ENCODE measurements around the gene FGR. TPM values are rescaled to one million over a fixed set of nuclear protein-coding genes. Genes with fewer than 3 reads are reported as not detected.

FGR gene
- total and polyA plus RNA-seq, 8 donors, result 0.51 to 6.8 (median 3.1) TPM

- intact Hi-C loops (cut with DNase I), result no loop called here
- 70 to 77% methylated on average over 12 of the region's 12 CpGs for WGBS, 2 donors
- Histone ChIP-seq H3K36me3 (no peaks in the 10 kb centered on the region), H3K27me3 (no peaks in the 10 kb centered on the region), H3K27ac (no peak overlapping the region), H3K4me1 (no peaks in the 10 kb centered on the region), H3K9me3 (no peaks in the 10 kb centered on the region), H3K4me3 (no peak overlapping the region)
- FAIRE-seq, result no peak
- no peak for TF ChIP-seq CTCF (IDR thresholded peaks at IDR 0.05)
- no peak for ATAC-seq
- DNase-seq, result peak in 1 of 6 donors; percentile 45
These were observed 22.3 kb downstream of the FGR start for GRCh38 chr1:27612718-27613117.

- Histone ChIP-seq H3K36me3 (no peaks in the 10 kb centered on the region), H3K4me3 (no peak overlapping the region), H3K27me3 (no peaks in the 10 kb centered on the region), H3K9me3 (no peaks in the 10 kb centered on the region), H3K4me1 (no peaks in the 10 kb centered on the region), H3K27ac (no peak overlapping the region)
- WGBS, 2 donors, result 64 to 70% methylated on average over 4 of the region's 4 CpGs
- no peak for TF ChIP-seq CTCF (IDR thresholded peaks at IDR 0.05)
- FAIRE-seq (no peak), DNase-seq (no peak), ATAC-seq (no peak)
- intact Hi-C loops (cut with DNase I), result no loop called here
These were observed 23.5 kb downstream of the FGR start for GRCh38 chr1:27611450-27611849.

GRCh38 chr1:27609618-27610240, 25.3 kb downstream of the FGR start:
- no peaks in the 10 kb centered on the region for H3K27me3 ChIP-seq
- no peak overlapping the region for H3K4me3 ChIP-seq
- FAIRE-seq (no peak), ATAC-seq (no peak), DNase-seq (no peak)
- intact Hi-C loops (cut with DNase I), result loop anchor here in 2 of 3 donors (5.0 kb wide), 3 partner anchors 53 to 207 kb away; no protein-coding TSS in a partner anchor
- H3K36me3 ChIP-seq, result no peaks in the 10 kb centered on the region
- 57 to 67% methylated on average over 12 of the region's 12 CpGs for WGBS, 2 donors
- H3K27ac ChIP-seq, result no peak overlapping the region
- no peaks in the 10 kb centered on the region for H3K4me1 ChIP-seq
- H3K9me3 ChIP-seq, result no peaks in the 10 kb centered on the region
- no peak for TF ChIP-seq CTCF (IDR thresholded peaks at IDR 0.05)

GRCh38 chr1:27609210-27609555, 25.8 kb downstream of the FGR start:
- no peak for TF ChIP-seq CTCF (IDR thresholded peaks at IDR 0.05)
- no peak overlapping the region for H3K27ac ChIP-seq

GRCh38 chr1:27607239-27607804, 27.7 kb downstream of the FGR start:
- intact Hi-C loops (cut with DNase I), result loop anchor here in 2 of 3 donors (5.0 kb wide), 3 partner anchors 55 to 205 kb away; no protein-coding TSS in a partner anchor
- no peak overlapping the region for H3K27ac ChIP-seq
- H3K4me3 ChIP-seq, result no peak overlapping the region
- H3K4me1 ChIP-seq, result no peaks in the 10 kb centered on the region
- DNase-seq (no peak), ATAC-seq (no peak), FAIRE-seq (no peak)
- H3K9me3 ChIP-seq, result no peaks in the 10 kb centered on the region
- H3K27me3 ChIP-seq, result no peaks in the 10 kb centered on the region
- TF ChIP-seq CTCF (IDR thresholded peaks at IDR 0.05), result no peak
- 59 to 62% methylated on average over 10 to 11 of the region's 11 CpGs for WGBS, 2 donors
- no peaks in the 10 kb centered on the region for H3K36me3 ChIP-seq

More at GRCh38 chr1:27609210-27609555, 25.8 kb downstream of the FGR start:
- H3K4me1 ChIP-seq, result no peaks in the 10 kb centered on the region
- WGBS, 2 donors, result 46 to 47% methylated on average over 3 of the region's 3 CpGs
- no peaks in the 10 kb centered on the region for H3K9me3 ChIP-seq
- no peak for FAIRE-seq
- H3K36me3 ChIP-seq, result no peaks in the 10 kb centered on the region
- intact Hi-C loops (cut with DNase I), result loop anchor here in 2 of 3 donors (5.0 kb wide), 3 partner anchors 53 to 207 kb away; no protein-coding TSS in a partner anchor
- no peak for ATAC-seq
- no peak for DNase-seq
- no peaks in the 10 kb centered on the region for H3K27me3 ChIP-seq
- H3K4me3 ChIP-seq, result no peak overlapping the region

Data from pancreas (tissue), 10 donors.